VCaP (cell line): ENCODE results near the gene NACA.

Experiments used
- H3K27ac ChIP-seq: fragments of 450-650 bp; 2 replicates; pipeline ENCODE4 v1.5.1; 2017
- TF ChIP-seq, protein P1 (sequence below): fragments of 450-650 bp; conservative IDR thresholded peaks from 2 replicates; pipeline ENCODE4 v1.5.1; 2017; ENCODE audit warnings: mild to moderate bottlenecking, moderate library complexity

The NACA gene

DNA sequence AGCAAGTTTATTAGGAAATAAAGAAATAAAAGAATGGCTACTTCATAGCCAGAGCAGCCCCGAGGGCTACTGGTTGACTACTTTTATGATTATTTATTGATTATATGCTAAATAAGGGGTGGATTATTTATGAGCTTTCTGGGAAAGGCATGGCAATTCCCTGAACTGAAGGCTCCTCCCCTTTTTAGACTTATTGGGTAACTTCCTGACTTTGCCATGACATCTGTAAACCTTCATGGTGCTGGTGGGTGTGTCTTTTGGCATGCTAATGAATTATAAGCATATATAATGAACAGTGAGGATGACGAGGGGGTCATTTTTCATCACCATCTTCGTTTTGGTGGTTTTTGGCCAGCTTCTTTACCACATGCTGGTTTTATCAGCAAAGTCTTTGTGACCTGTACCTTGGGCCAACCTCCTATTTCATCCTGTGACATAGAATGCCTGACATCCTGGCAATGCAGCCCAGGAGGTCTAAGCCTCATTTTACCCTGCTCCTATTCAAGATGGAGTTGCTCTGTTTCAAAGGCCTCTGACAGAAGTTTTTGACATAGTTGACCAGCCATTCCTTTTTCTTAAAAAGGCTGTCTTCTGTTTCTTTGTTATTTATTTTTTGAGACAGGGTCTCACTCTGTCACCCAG, 26.0 kb downstream of the NACA start:
- TF ChIP-seq, protein P1, sequence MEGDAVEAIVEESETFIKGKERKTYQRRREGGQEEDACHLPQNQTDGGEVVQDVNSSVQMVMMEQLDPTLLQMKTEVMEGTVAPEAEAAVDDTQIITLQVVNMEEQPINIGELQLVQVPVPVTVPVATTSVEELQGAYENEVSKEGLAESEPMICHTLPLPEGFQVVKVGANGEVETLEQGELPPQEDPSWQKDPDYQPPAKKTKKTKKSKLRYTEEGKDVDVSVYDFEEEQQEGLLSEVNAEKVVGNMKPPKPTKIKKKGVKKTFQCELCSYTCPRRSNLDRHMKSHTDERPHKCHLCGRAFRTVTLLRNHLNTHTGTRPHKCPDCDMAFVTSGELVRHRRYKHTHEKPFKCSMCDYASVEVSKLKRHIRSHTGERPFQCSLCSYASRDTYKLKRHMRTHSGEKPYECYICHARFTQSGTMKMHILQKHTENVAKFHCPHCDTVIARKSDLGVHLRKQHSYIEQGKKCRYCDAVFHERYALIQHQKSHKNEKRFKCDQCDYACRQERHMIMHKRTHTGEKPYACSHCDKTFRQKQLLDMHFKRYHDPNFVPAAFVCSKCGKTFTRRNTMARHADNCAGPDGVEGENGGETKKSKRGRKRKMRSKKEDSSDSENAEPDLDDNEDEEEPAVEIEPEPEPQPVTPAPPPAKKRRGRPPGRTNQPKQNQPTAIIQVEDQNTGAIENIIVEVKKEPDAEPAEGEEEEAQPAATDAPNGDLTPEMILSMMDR = no peak
- no peak overlapping the region for H3K27ac ChIP-seq

DNA sequence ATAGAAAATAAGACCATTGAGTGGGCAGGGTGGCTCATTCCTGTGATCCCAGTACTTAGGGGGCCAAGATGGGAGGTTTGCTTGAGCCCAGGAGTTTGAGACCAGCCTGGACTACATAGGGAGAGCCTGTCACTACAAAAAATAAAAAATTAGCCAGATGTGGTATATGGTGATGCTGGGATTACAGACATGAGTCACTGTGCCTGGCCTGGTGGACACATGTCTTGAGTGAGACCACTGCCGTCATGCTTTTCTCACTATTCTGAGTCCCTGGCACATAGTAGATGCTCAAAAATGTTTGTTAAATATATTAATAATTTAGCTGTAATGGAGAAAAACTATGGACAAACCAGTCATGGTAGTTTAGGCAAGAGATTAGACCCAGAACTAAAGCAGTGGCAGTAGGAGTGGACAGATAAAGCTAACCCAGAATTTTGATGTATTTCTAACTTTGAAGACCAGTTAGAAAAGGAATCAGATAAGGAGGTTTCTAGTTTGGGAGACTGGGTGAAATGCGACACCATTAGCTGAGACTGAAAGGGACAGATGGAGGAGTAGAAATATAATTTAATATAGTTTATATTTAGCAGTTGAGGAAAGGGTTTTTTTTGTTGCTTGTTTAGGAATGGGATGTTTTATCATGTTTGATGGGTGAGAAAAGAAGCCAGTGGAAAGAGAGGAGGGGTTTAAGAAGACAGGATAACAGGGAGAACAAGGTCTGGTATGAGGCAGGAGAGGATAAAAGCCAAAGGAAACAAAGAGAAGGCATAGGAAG, 29.6 kb downstream of the NACA start:
- TF ChIP-seq, protein P1 = no peak
- peak overlapping the region; percentile 32 for H3K27ac ChIP-seq

DNA sequence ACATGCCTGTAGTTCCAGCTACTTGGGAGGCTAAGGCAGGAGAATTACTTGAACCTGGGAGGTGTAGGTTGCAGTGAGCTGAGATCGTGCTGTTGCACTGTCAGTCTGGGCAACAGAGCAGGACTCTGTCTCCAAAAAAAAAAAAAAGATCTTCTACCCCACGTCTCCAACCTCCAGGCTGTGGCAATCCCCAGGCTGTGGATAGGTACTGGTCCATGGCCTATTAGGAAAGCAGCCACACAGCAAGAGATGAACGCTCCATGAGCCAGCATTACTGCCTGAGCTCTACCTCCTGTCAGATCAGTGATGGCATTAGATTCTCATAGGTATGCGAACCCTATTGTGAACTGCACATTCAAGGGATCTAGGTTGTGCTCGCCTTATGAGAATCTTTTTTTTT, 30.9 kb downstream of the NACA start:
- TF ChIP-seq, protein P1 = no peak
- H3K27ac ChIP-seq = no peak overlapping the region

DNA sequence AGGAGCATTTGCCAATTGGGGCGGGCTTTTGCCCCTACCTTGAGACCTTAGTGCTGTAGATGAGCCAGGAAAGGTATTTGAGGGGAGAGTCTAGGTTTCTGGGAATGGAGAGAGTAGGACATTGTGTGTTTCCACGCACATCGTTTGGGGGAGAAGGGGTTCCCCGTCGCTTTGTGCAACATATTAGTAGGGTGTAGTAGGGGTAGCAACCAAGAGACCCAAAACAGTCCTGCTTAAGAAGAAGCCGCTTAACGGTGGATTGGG, 36.3 kb downstream of the NACA start:
- peak overlapping the region; percentile 100 for H3K27ac ChIP-seq
- TF ChIP-seq, protein P1 = no peak

DNA sequence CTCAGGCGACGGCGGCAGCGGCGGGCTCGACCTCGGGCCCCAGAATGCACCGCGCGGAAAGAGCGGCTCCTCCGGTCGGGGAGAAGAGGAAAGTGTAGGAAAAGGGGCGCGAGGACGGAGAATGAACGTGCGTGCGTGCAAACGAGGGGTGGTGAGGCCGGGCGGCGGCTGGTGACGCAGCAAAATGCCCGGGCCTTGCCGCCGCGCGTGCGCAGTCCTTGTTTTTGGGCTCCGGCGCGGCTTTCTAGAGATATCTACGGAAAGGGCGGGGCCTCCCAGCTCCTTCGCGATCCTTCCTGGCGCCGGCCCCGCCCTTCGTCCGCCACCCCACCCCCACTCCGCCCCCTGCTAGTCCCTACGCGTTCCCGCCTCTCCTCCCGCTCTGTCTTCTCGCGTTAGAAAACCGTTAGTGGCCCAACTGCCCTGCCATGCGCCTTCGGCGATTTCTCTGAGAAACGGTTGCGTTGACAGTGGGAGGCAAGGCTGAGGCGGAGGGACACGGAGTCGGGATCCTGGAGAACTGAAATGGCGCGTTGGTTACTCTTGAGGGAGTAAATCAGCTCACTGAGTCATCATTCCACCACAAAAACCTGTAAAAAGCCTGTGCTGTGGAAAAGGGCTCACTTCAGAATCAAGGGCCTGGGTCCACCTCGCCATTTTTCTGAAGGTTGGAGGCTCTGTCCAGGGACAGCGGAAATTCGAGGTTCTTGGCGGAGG, 36.8 kb downstream of the NACA start, which contains the start of gene PTGES3:
Gene PTGES3 (minus strand): TSS at position 156 of the 717 bp plus-strand sequence. CDS start 285 bp downstream, outside the sequence.
- TF ChIP-seq, protein P1 = no peak
- peak within 1 kb of the TSS; percentile 100 for H3K27ac ChIP-seq

DNA sequence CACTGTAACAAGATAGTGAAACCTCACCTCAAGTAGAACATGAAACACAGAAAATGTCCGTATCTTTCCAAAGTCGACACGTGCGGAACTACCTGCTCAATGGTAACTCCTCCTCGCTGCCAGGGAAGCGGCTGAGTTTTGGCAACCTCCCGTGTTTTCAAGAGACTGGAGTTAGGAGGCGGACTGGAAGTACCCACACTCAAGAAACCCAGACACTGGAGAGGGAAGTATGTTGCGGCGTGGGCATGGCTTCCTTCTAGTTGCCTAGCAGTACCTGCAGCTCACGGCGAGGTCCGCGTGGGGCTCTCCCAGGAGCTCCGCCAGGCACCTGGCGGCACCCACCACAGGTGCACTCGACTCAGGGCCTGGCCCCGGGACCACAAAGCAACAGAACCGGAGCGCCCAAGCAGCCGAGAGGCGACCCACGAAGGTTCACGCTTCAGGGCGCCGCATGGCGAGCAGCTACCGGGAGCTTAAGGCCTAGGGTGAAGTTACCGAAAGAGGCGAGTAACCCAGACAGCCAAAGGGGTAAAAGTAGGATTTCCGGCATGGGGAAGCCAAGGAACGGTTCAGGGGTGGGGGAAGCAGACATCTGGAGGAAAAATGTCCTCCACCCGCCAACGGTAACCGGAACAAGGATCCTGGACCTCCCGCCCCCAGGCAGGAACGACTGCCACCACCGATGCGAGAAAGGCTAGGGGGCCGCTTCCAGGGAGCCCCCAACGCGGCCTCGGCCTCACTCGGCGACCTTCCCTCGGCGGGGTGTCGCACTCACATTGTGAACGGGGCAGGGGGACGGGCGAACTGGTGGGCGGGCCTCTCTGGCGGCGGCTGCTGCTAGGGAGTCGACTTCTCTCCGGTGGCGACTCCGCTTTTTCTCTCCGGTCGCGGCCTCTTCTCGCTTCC, 37.6 kb downstream of the NACA start:
- TF ChIP-seq, protein P1 = no peak
- peak overlapping the region; percentile 100 for H3K27ac ChIP-seq
